Retinal pigment epithelial cell (primary cell): ENCODE results near the gene YJEFN3.
A peak's percentile ranks its signal among the peaks of the same experiment; 100 is the strongest.

Experiments used
- DNase-seq: peaks from one replicate; pipeline ENCODE4 v3.0.0-alpha.2; 2010; ENCODE audit warnings: low read depth
- H3K4me3 ChIP-seq: 2 replicates; pipeline ENCODE4 v1.5.1; 2011; ENCODE audit warnings: mild to moderate bottlenecking, low read length, control low read depth, moderate library complexity
- CTCF ChIP-seq: conservative IDR thresholded peaks from 2 replicates; pipeline ENCODE4 v1.5.1; 2011; ENCODE audit warnings: low read depth, low read length, control low read depth, inconsistent platforms

YJEFN3 gene

GRCh38 chr19:19514881-19515641 lies 13.7 kb upstream of the YJEFN3 start, which contains the start of gene TSSK6:
TSS of gene TSSK6 (minus strand) at chr19:19515548. CDS start at chr19:19515427, 121 bp downstream.
- peak within 1 kb of the TSS; percentile 77 for H3K4me3 ChIP-seq
- DNase-seq = no peak
- TF ChIP-seq CTCF = no peak

GRCh38 chr19:19515642-19516519 lies 12.8 kb upstream of the YJEFN3 start, which contains the start of gene NDUFA13:
TSS of gene NDUFA13 (plus strand) at chr19:19516225. CDS start at chr19:19516239, 14 bp downstream.
- TF ChIP-seq CTCF = peak; percentile 26
- peak; percentile 53 for DNase-seq
- peak within 1 kb of the TSS; percentile 77 for H3K4me3 ChIP-seq

GRCh38 chr19:19517235-19517619 lies 11.5 kb upstream of the YJEFN3 start:
- no peak for DNase-seq
- no peak for TF ChIP-seq CTCF
- peak overlapping the region; percentile 77 for H3K4me3 ChIP-seq

- DNase-seq = no peak
- H3K4me3 ChIP-seq = no peak overlapping the region
- TF ChIP-seq CTCF = no peak
These were observed 7.7 kb upstream of the YJEFN3 start for GRCh38 chr19:19520989-19521388.

GRCh38 chr19:19523177-19523576 lies 5.5 kb upstream of the YJEFN3 start:
- no peak for TF ChIP-seq CTCF
- H3K4me3 ChIP-seq = no peak overlapping the region
- DNase-seq = no peak

GRCh38 chr19:19524053-19524452 lies 4.7 kb upstream of the YJEFN3 start:
- DNase-seq = no peak
- no peak for TF ChIP-seq CTCF
- no peak overlapping the region for H3K4me3 ChIP-seq
